Measurements from ENCODE around the gene ZRANB1. TPM values are rescaled to one million over a fixed set of nuclear protein-coding genes. Genes with fewer than 3 reads are reported as not detected.
A peak's percentile ranks its signal among the peaks of the same experiment; 100 is the strongest.
"Not testable (repeated sequence)": the region's sequence is repeated elsewhere in the genome, so short reads cannot be mapped to it uniquely, and the experiment has no call there.

ZRANB1 gene
- total RNA-seq, 2 experiments from 2014 or later: 10.7 to 11.2 TPM

GRCh38 chr10:124912101-124912886 lies 29.6 kb upstream of the ZRANB1 start:
- Mint-ChIP-seq H3K4me3 (no peak overlapping the region), H3K27me3 (ENCODE audit: low read depth) (peaks cover 14% of the 10 kb centered on the region), H3K4me1 (ENCODE audit: low read depth) (peaks cover 16% of the 10 kb centered on the region), H3K9me3 (ENCODE audit: insufficient read depth) (no peaks in the 10 kb centered on the region), H3K36me3 (ENCODE audit: low read depth) (no peaks in the 10 kb centered on the region), H3K27ac (no peak overlapping the region)
- ChIA-PET CTCF (no interaction called here), POLR2A (interaction anchor here (0.6 kb wide), 1 partner anchor 193 kb away, joined by 3 read pairs; no protein-coding TSS in a partner anchor)
- ATAC-seq: no peak
- DNase-seq: no peak

GRCh38 chr10:124913167-124913566 lies 28.8 kb upstream of the ZRANB1 start:
- no peak overlapping the region for H3K27ac Mint-ChIP-seq
- ChIA-PET POLR2A (no interaction called here), CTCF (no interaction called here)

GRCh38 chr10:124914398-124914797 lies 27.5 kb upstream of the ZRANB1 start:
- H3K4me3 Mint-ChIP-seq; H3K27ac Mint-ChIP-seq; POLR2A ChIA-PET; CTCF ChIA-PET; H3K36me3 Mint-ChIP-seq (ENCODE audit: low read depth); DNase-seq; H3K9me3 Mint-ChIP-seq (ENCODE audit: insufficient read depth); ATAC-seq: not testable (repeated sequence)
- H3K27me3 Mint-ChIP-seq (ENCODE audit: low read depth): peaks cover 14% of the 10 kb centered on the region
- H3K4me1 Mint-ChIP-seq (ENCODE audit: low read depth): peaks cover 30% of the 10 kb centered on the region

More at GRCh38 chr10:124913167-124913566, 28.8 kb upstream of the ZRANB1 start:
- no peak for DNase-seq
- no peak overlapping the region for H3K4me3 Mint-ChIP-seq
- ATAC-seq: no peak
- no peaks in the 10 kb centered on the region for H3K9me3 Mint-ChIP-seq (ENCODE audit: insufficient read depth)
- no peaks in the 10 kb centered on the region for H3K36me3 Mint-ChIP-seq (ENCODE audit: low read depth)
- H3K4me1 Mint-ChIP-seq (ENCODE audit: low read depth): peaks cover 21% of the 10 kb centered on the region
- peaks cover 14% of the 10 kb centered on the region for H3K27me3 Mint-ChIP-seq (ENCODE audit: low read depth)

DNA sequence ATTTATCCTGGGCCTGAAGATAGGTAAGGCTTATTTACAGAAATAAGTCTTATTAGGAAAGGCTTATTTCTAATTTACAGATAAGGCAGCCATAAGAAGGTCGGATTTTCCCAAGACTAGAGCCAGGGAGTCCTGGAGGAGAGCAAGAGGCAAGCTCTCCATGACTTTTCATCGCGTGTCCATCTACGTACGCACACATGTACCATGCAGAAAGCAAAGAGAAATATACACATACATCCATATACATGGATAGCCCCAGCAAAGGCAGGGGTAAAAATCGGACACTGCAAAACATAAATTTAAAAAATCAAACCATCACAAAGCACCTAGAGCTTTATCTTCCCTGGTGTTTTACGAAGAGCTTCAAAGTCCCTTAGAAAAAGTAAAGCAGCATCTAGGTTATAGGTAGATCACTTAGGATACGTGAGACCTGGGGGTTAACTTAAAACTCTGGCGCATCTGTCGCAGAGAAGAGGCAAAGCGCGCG lies 25.8 kb upstream of the ZRANB1 start:
- Mint-ChIP-seq H3K9me3 (ENCODE audit: insufficient read depth) (no peaks in the 10 kb centered on the region), H3K36me3 (ENCODE audit: low read depth) (no peaks in the 10 kb centered on the region), H3K4me1 (ENCODE audit: low read depth) (peaks cover 33% of the 10 kb centered on the region), H3K27me3 (ENCODE audit: low read depth) (peaks cover 8% of the 10 kb centered on the region), H3K27ac (peak overlapping the region; percentile 93), H3K4me3 (peak overlapping the region; percentile 92)
- CTCF ChIA-PET: interaction anchor here (0.7 to 1.2 kb wide), 6 partner anchors 55 to 1949 kb away, joined by 3 read pairs; no protein-coding TSS in a partner anchor
- DNase-seq (no peak), ATAC-seq (peak; percentile 3)
- POLR2A ChIA-PET: interaction anchor here (0.6 to 1.5 kb wide), 11 partner anchors 10 to 763 kb away, joined by 3 to 6 read pairs (median 3); partner anchors contain the start of gene LHPP

DNA sequence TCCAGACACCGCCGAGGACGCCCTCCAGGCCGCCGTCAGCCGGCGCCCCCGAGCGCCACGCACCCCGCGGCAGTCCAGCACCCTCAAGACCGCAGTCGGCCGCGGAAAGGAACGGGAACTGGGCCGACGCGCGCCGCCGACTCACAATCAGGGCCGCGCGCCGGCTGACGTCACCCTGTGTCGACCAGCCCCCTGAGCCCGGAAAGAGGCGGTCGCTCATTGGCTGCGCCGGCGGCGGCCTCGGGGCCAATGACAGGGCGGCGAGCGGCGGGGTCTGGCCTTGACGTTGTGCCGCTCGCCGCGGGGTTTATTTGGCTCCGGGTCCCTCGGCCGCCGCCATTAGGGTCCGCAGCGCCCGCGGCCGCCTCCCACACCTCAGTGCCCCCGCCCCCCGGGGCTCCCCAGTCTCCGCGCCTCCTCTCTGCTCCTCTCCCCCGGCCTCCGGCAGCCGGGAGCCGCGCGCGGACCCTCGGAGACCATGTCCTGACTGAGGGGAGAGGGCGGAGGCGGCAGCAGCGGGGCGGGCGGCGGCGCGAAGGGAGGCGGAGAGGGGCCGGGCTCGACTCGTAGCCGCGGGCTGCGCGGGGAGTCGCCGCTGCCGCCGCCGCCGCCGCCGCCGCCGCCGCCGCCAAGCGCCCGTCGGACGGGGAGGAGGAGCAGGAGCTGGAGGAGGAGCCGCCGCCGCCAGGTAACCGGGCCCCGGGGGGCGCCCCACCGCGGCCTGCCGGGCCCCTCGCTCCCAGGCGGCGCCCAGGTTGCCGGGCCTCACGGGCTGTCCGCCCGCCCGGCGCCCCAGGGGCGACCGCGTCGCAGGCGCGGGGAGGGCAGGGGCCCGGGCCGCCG lies 25.1 kb upstream of the ZRANB1 start:
- DNase-seq: peak; percentile 97
- Mint-ChIP-seq H3K27ac (peak overlapping the region; percentile 93), H3K4me3 (peak overlapping the region; percentile 92), H3K36me3 (ENCODE audit: low read depth) (no peaks in the 10 kb centered on the region), H3K27me3 (ENCODE audit: low read depth) (peaks cover 5% of the 10 kb centered on the region), H3K9me3 (ENCODE audit: insufficient read depth) (no peaks in the 10 kb centered on the region), H3K4me1 (ENCODE audit: low read depth) (peaks cover 29% of the 10 kb centered on the region)
- ChIA-PET CTCF (interaction anchor here (0.7 to 1.2 kb wide), 3 partner anchors 172 to 1950 kb away, joined by 3 read pairs; no protein-coding TSS in a partner anchor), POLR2A (interaction anchor here (0.6 to 1.5 kb wide), 11 partner anchors 9 to 764 kb away, joined by 3 to 6 read pairs (median 3); partner anchors contain the start of gene LHPP)
- ATAC-seq: peak; percentile 95

- CTCF ChIA-PET: no interaction called here
- POLR2A ChIA-PET: interaction anchor here (0.6 to 1.5 kb wide), 3 partner anchors 53 to 145 kb away, joined by 3 read pairs; no protein-coding TSS in a partner anchor
- H3K27ac Mint-ChIP-seq: peak overlapping the region; percentile 95
- ATAC-seq (peak; percentile 7), DNase-seq (peak; percentile 59)
- H3K4me1 Mint-ChIP-seq (ENCODE audit: low read depth): peaks cover 25% of the 10 kb centered on the region
- no peaks in the 10 kb centered on the region for H3K36me3 Mint-ChIP-seq (ENCODE audit: low read depth)
- no peaks in the 10 kb centered on the region for H3K9me3 Mint-ChIP-seq (ENCODE audit: insufficient read depth)
- H3K4me3 Mint-ChIP-seq: peak overlapping the region; percentile 88
- H3K27me3 Mint-ChIP-seq (ENCODE audit: low read depth): peaks cover under 1% of the 10 kb centered on the region
These were observed 24.3 kb upstream of the ZRANB1 start for GRCh38 chr10:124917428-124918190.

GRCh38 chr10:124918191-124918830 lies 23.6 kb upstream of the ZRANB1 start:
- no peaks in the 10 kb centered on the region for H3K9me3 Mint-ChIP-seq (ENCODE audit: insufficient read depth)
- no peaks in the 10 kb centered on the region for H3K27me3 Mint-ChIP-seq (ENCODE audit: low read depth)
- H3K27ac Mint-ChIP-seq: peak overlapping the region; percentile 95
- CTCF ChIA-PET: no interaction called here
- H3K4me1 Mint-ChIP-seq (ENCODE audit: low read depth): peaks cover 25% of the 10 kb centered on the region
- POLR2A ChIA-PET: interaction anchor here (1.1 kb wide), 1 partner anchor 60 kb away, joined by 3 read pairs; no protein-coding TSS in a partner anchor
- ATAC-seq (no peak), DNase-seq (peak; percentile 21)
- no peaks in the 10 kb centered on the region for H3K36me3 Mint-ChIP-seq (ENCODE audit: low read depth)
- peak overlapping the region; percentile 88 for H3K4me3 Mint-ChIP-seq

GRCh38 chr10:124918906-124919305 lies 23.0 kb upstream of the ZRANB1 start:
- H3K4me1 Mint-ChIP-seq (ENCODE audit: low read depth): peaks cover 25% of the 10 kb centered on the region
- ChIA-PET POLR2A (no interaction called here), CTCF (no interaction called here)
- DNase-seq: no peak
- no peak for ATAC-seq
- no peaks in the 10 kb centered on the region for H3K9me3 Mint-ChIP-seq (ENCODE audit: insufficient read depth)
- H3K4me3 Mint-ChIP-seq: peak overlapping the region; percentile 88
- peaks cover 2% of the 10 kb centered on the region for H3K36me3 Mint-ChIP-seq (ENCODE audit: low read depth)
- H3K27ac Mint-ChIP-seq: no peak overlapping the region
- no peaks in the 10 kb centered on the region for H3K27me3 Mint-ChIP-seq (ENCODE audit: low read depth)

- no peak overlapping the region for H3K4me3 Mint-ChIP-seq
- DNase-seq: no peak
- H3K36me3 Mint-ChIP-seq (ENCODE audit: low read depth): peaks cover 2% of the 10 kb centered on the region
- ChIA-PET POLR2A (no interaction called here), CTCF (no interaction called here)
- no peak overlapping the region for H3K27ac Mint-ChIP-seq
- ATAC-seq: no peak
- peaks cover 21% of the 10 kb centered on the region for H3K4me1 Mint-ChIP-seq (ENCODE audit: low read depth)
- H3K9me3 Mint-ChIP-seq (ENCODE audit: insufficient read depth): no peaks in the 10 kb centered on the region
- no peaks in the 10 kb centered on the region for H3K27me3 Mint-ChIP-seq (ENCODE audit: low read depth)
These were observed 20.7 kb upstream of the ZRANB1 start for GRCh38 chr10:124921261-124921660.

DNA sequence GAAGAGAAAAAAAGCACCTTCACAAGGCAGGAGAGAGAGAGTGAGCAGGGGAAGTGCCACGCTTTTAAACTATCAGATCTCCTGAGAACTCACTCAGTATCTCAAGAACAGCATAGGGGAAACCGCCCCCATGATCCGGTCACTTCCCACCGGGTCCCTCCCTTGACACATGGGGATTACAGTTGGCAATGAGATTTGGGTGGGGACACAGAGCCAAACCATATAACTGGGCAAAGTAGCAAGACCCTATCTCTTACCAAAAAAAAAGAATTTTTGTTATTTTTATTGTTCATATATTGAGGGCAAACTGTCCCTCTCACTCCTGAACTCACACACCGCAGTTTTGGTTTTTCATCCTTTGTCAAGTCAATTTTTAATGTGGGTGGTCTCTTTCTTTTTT lies 18.2 kb upstream of the ZRANB1 start:
- ChIA-PET CTCF (interaction anchor here (0.6 kb wide), 1 partner anchor 13 kb away, joined by 4 read pairs; no protein-coding TSS in a partner anchor), POLR2A (no interaction called here)
- DNase-seq (no peak), ATAC-seq (no peak)
- no peaks in the 10 kb centered on the region for H3K9me3 Mint-ChIP-seq (ENCODE audit: insufficient read depth)
- no peak overlapping the region for H3K4me3 Mint-ChIP-seq
- peaks cover 8% of the 10 kb centered on the region for H3K36me3 Mint-ChIP-seq (ENCODE audit: low read depth)
- H3K27me3 Mint-ChIP-seq (ENCODE audit: low read depth): no peaks in the 10 kb centered on the region
- peaks cover 10% of the 10 kb centered on the region for H3K4me1 Mint-ChIP-seq (ENCODE audit: low read depth)
- no peak overlapping the region for H3K27ac Mint-ChIP-seq

GRCh38 chr10:124926548-124926947 lies 15.4 kb upstream of the ZRANB1 start:
- ChIA-PET POLR2A (interaction anchor here (0.9 to 1.6 kb wide), 2 partner anchors 10 to 31 kb away, joined by 3 to 6 read pairs; no protein-coding TSS in a partner anchor), CTCF (interaction anchor here (1.2 kb wide), 1 partner anchor 121 kb away, joined by 3 read pairs; no protein-coding TSS in a partner anchor)
- H3K9me3 Mint-ChIP-seq (ENCODE audit: insufficient read depth): no peaks in the 10 kb centered on the region
- no peak overlapping the region for H3K27ac Mint-ChIP-seq
- peaks cover 4% of the 10 kb centered on the region for H3K4me1 Mint-ChIP-seq (ENCODE audit: low read depth)
- no peaks in the 10 kb centered on the region for H3K27me3 Mint-ChIP-seq (ENCODE audit: low read depth)
- ATAC-seq: no peak
- peaks cover 14% of the 10 kb centered on the region for H3K36me3 Mint-ChIP-seq (ENCODE audit: low read depth)
- H3K4me3 Mint-ChIP-seq: no peak overlapping the region
- no peak for DNase-seq

All from activated CD8-positive, alpha-beta T cell treated with anti-CD3 and anti-CD28 coated beads, Interleukin-2, amount 10 ng/mL, durations not matched to agents 7 days and 5 days (primary cell).